OCI-LY7 (cell line): Measurements from ENCODE around the gene IL1RAPL1.

Experiments
- EZH2phosphoT487 ChIP-seq: fragments of 200-600 bp; sonication (generic); IDR thresholded peaks from 2 replicates; pipeline ENCODE4 v1.6.1; 2018; ENCODE audit warnings: low read depth, borderline replicate concordance, mild to moderate bottlenecking, mixed run types, antibody characterized with exemption, low read length, moderate library complexity, mixed read lengths
- TF ChIP-seq, protein P1 (sequence below): fragments of 200-600 bp; sonication (generic); conservative IDR thresholded peaks from 2 replicates; pipeline ENCODE4 v1.5.1; 2014; ENCODE audit warnings: mild to moderate bottlenecking, antibody characterized with exemption, low read length, moderate library complexity, mixed read lengths

DNA sequence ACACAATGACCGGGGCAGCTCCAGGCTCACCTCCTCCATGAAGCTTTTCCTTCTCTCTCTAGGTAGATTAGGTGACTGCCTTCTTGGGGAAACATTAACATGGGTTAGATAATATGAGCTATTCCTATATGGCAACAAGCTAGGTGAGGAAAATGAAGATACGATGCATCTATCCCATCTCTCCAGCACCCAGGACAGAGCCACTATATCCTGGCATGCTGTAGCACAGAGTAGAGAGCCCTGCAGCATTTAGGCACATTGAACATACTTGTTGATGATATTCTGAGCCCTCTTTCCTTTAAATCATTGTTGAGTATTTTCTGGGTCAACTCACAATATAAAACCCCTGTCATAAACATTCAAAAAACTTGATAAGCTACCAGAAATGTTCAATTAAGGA lies 1133.9 kb downstream of the IL1RAPL1 start:
- TF ChIP-seq, protein P1, sequence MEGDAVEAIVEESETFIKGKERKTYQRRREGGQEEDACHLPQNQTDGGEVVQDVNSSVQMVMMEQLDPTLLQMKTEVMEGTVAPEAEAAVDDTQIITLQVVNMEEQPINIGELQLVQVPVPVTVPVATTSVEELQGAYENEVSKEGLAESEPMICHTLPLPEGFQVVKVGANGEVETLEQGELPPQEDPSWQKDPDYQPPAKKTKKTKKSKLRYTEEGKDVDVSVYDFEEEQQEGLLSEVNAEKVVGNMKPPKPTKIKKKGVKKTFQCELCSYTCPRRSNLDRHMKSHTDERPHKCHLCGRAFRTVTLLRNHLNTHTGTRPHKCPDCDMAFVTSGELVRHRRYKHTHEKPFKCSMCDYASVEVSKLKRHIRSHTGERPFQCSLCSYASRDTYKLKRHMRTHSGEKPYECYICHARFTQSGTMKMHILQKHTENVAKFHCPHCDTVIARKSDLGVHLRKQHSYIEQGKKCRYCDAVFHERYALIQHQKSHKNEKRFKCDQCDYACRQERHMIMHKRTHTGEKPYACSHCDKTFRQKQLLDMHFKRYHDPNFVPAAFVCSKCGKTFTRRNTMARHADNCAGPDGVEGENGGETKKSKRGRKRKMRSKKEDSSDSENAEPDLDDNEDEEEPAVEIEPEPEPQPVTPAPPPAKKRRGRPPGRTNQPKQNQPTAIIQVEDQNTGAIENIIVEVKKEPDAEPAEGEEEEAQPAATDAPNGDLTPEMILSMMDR = no peak
- no peak for TF ChIP-seq EZH2phosphoT487
